CD4-positive, alpha-beta T cell (primary cell): Measurements from ENCODE around the gene FARP1. TPM values are rescaled to one million over a fixed set of nuclear protein-coding genes. Genes with fewer than 3 reads are reported as not detected.

Experiments used
- ATAC-seq: fragments of 200-7000 bp; cut with Tn5 transposase; one replicate; pipeline ENCODE4 v1.10.0; 2022; ENCODE audit warnings: mild to moderate bottlenecking; ENCODE audit not compliant: poor library complexity
- CTCF ChIA-PET: fragments of 350-600 bp; sonication (Branson Sonifier 250); formaldehyde crosslinking; loops from one replicate; lab custom pipeline; 2021; ENCODE audit warnings: antibody characterized with exemption, inconsistent platforms; lab: Charles Lee
- POLR2A ChIA-PET: fragments of 350-600 bp; sonication (Branson Sonifier 250); formaldehyde crosslinking; loops from one replicate; lab custom pipeline; 2021; ENCODE audit warnings: antibody characterized with exemption, inconsistent platforms; lab: Charles Lee
- DNase-seq, 14 experiments: peaks; one replicate each; pipeline ENCODE4 v3.0.0-alpha.2; 2013 to 2020; ENCODE audit warnings: mixed read lengths in 2 of 14
- H3K27ac ChIP-seq, 2 donors: one replicate each; pipeline versions ENCODE4 v1.5.1 to v1.7.0; 2013; ENCODE audit warnings: low read length in 2 of 2, low read depth in 1 of 2, mild to moderate bottlenecking in 1 of 2
- H3K27me3 ChIP-seq, 2 experiments: 1 replicate in 1 of 2; 2 replicates in 1 of 2; pipeline versions ENCODE4 v1.6.1 to v1.7.0; 2013; ENCODE audit warnings: low read length in 2 of 2, control low read depth in 1 of 2, mild to moderate bottlenecking in 1 of 2, moderate library complexity in 1 of 2; ENCODE audit not compliant: insufficient read depth in 2 of 2, control insufficient read depth in 1 of 2
- H3K36me3 ChIP-seq: one replicate; pipeline ENCODE4 v1.6.1; 2013; ENCODE audit warnings: low read length, control low read depth; ENCODE audit not compliant: insufficient read depth
- H3K4me1 ChIP-seq: one replicate; pipeline ENCODE4 v1.6.1; 2013; ENCODE audit warnings: low read length, control low read depth; ENCODE audit not compliant: insufficient read depth
- H3K4me3 ChIP-seq: one replicate; pipeline ENCODE4 v1.5.1; 2013; ENCODE audit warnings: mild to moderate bottlenecking, low read length, moderate library complexity
- H3K9me3 ChIP-seq, 2 experiments: 1 replicate in 1 of 2; 2 replicates in 1 of 2; pipeline versions ENCODE4 v1.6.1 to v1.7.0; 2013; ENCODE audit warnings: low read length in 2 of 2, mild to moderate bottlenecking in 2 of 2, control low read depth in 1 of 2, moderate library complexity in 1 of 2; ENCODE audit not compliant: control insufficient read depth in 1 of 2, insufficient read depth in 1 of 2
- H3K27ac Mint-ChIP-seq: one replicate; pipeline ENCODE4 v1.8.0; 2020; ENCODE audit warnings: mixed read lengths
- H3K27me3 Mint-ChIP-seq: one replicate; pipeline ENCODE4 v1.8.0; 2021; ENCODE audit warnings: mixed read lengths
- H3K36me3 Mint-ChIP-seq: one replicate; pipeline ENCODE4 v1.8.0; 2021; ENCODE audit warnings: low read depth, mixed read lengths
- H3K4me1 Mint-ChIP-seq: one replicate; pipeline ENCODE4 v1.8.0; 2021; ENCODE audit warnings: low read depth, mixed read lengths
- H3K4me3 Mint-ChIP-seq: one replicate; pipeline ENCODE4 v1.8.0; 2020; ENCODE audit warnings: mild to moderate bottlenecking, mixed read lengths
- H3K9me3 Mint-ChIP-seq: one replicate; pipeline ENCODE4 v1.8.0; 2020; ENCODE audit warnings: mixed read lengths
- CTCF ChIP-seq: fragments of 200-600 bp; IDR thresholded peaks from one replicate; pipeline ENCODE4 v1.8.0; 2022; ENCODE audit warnings: antibody characterized with exemption, mild to moderate bottlenecking
- intact Hi-C, 2 experiments: fragments of 100-400 bp; cut with DNase I in 1 of 2; cut with micrococcal nuclease in 1 of 2; formaldehyde crosslinking; loops; one replicate each; pipeline versions ENCODE4 v1.15.1 to v1.9.0; 2023 to 2025; cut with DNase I, micrococcal nuclease
- total RNA-seq, 174 experiments: library from RNA in 2 of 174; stranded (reverse) in 2 of 174; gene quantifications; one replicate each; pipeline ENCODE4 v1.2.3 and lab custom pipeline; 2021 to 2026

Gene FARP1
- total RNA-seq, 2 experiments from 2014 or later = 0.30 TPM; not detected in 1

GRCh38 chr13:98216135-98216565 lies 73.3 kb downstream of the FARP1 start:
- no peaks in the 10 kb centered on the region for H3K36me3 Mint-ChIP-seq
- no peak for TF ChIP-seq CTCF
- no peaks in the 10 kb centered on the region for H3K9me3 Mint-ChIP-seq
- no peaks in the 10 kb centered on the region for H3K36me3 ChIP-seq
- intact Hi-C loops = no loop called here
- no peaks in the 10 kb centered on the region for H3K4me1 Mint-ChIP-seq
- no peak overlapping the region for H3K4me3 ChIP-seq
- no peak overlapping the region for H3K4me3 Mint-ChIP-seq
- no peak for DNase-seq
- peaks cover 19% of the 10 kb centered on the region for H3K27me3 Mint-ChIP-seq
- peaks cover 0 to under 1% of the 10 kb centered on the region in 2 experiments for H3K9me3 ChIP-seq
- POLR2A ChIA-PET = no interaction called here
- no peaks in the 10 kb centered on the region for H3K27me3 ChIP-seq
- no peak for ATAC-seq
- no peak overlapping the region for H3K27ac ChIP-seq
- CTCF ChIA-PET = no interaction called here
- no peak overlapping the region for H3K27ac Mint-ChIP-seq
- no peaks in the 10 kb centered on the region for H3K4me1 ChIP-seq

GRCh38 chr13:98216711-98217285 lies 73.9 kb downstream of the FARP1 start:
- H3K27ac Mint-ChIP-seq = no peak overlapping the region
- Histone ChIP-seq H3K27me3 (no peaks in the 10 kb centered on the region), H3K4me3 (no peak overlapping the region), H3K27ac (no peak overlapping the region), H3K9me3 (no peaks in the 10 kb centered on the region), H3K4me1 (no peaks in the 10 kb centered on the region), H3K36me3 (no peaks in the 10 kb centered on the region)
- no peak for ATAC-seq
- DNase-seq = no peak
- H3K27me3 Mint-ChIP-seq = peaks cover 22% of the 10 kb centered on the region
- CTCF ChIA-PET = no interaction called here
- TF ChIP-seq CTCF = no peak
- no peaks in the 10 kb centered on the region for H3K36me3 Mint-ChIP-seq
- H3K9me3 Mint-ChIP-seq = no peaks in the 10 kb centered on the region
- intact Hi-C loops = no loop called here
- POLR2A ChIA-PET = no interaction called here
- no peak overlapping the region for H3K4me3 Mint-ChIP-seq
- no peaks in the 10 kb centered on the region for H3K4me1 Mint-ChIP-seq

GRCh38 chr13:98217597-98217996 lies 74.7 kb downstream of the FARP1 start:
- TF ChIP-seq CTCF = no peak
- ATAC-seq = no peak
- Histone ChIP-seq H3K27me3 (no peaks in the 10 kb centered on the region), H3K9me3 (no peaks in the 10 kb centered on the region), H3K4me1 (no peaks in the 10 kb centered on the region), H3K27ac (no peak overlapping the region), H3K36me3 (no peaks in the 10 kb centered on the region), H3K4me3 (no peak overlapping the region)
- ChIA-PET CTCF (no interaction called here), POLR2A (no interaction called here)
- Mint-ChIP-seq H3K36me3 (no peaks in the 10 kb centered on the region), H3K27me3 (peaks cover 22% of the 10 kb centered on the region), H3K4me1 (no peaks in the 10 kb centered on the region), H3K27ac (no peak overlapping the region), H3K9me3 (no peaks in the 10 kb centered on the region), H3K4me3 (no peak overlapping the region)
- intact Hi-C loops = no loop called here
- DNase-seq = no peak
